ENCODE data around the gene KCTD11. TPM values are rescaled to one million over a fixed set of nuclear protein-coding genes. Genes with fewer than 3 reads are reported as not detected.

KCTD11 gene
- total and polyA plus RNA-seq, 2 of the 13 experiments (the other 11 are each of a cell fraction or from before 2014, with no cell fraction given) = 1.6 to 2.6 TPM

GRCh38 chr17:7355053-7355452 is 3.1 kb downstream of the KCTD11 start, which contains the start of gene TMEM95:
Gene TMEM95, plus strand, starts transcription at chr17:7355156. Its CDS starts 49 bp downstream, at chr17:7355205.
- CTCF ChIA-PET (ENCODE audit: low intra/inter-chr PET ratio, low total read pairs) = interaction anchor here (2.0 kb wide), 1 partner anchor 82 kb away, joined by 11 read pairs; no protein-coding TSS in a partner anchor
- no peak for FAIRE-seq
- Histone ChIP-seq H3K4me3 (replicated peaks in 1 of 3; ENCODE audit: insufficient read depth in 1 of 3, low read depth in 2 of 3, low read length in 3 of 3) (no peak within 1 kb of the TSS), H3K36me3 (replicated peaks in 1 of 2; ENCODE audit: control insufficient read depth in 1 of 2, insufficient read depth in 2 of 2, low read length in 2 of 2) (no peaks in the 10 kb centered on the region), H3K27me3 (ENCODE audit: control insufficient read depth in 1 of 2, insufficient read depth in 2 of 2, low read length in 2 of 2) (peaks cover 0 to 11% of the 10 kb centered on the region in 2 experiments; a peak in 2 of 5 replicates), H3K27ac (ENCODE audit: extremely low read length, insufficient read depth, low read length) (no peak within 1 kb of the TSS), H3K4me2 (ENCODE audit: low read depth, low read length) (no peak within 1 kb of the TSS), H2AFZ (ENCODE audit: low read length) (no peak within 1 kb of the TSS), H3K9ac (ENCODE audit: insufficient read depth, low read depth, low read length) (no peak within 1 kb of the TSS), H4K20me1 (ENCODE audit: insufficient read depth, low read length) (no peaks in the 10 kb centered on the region), H3K4me1 (ENCODE audit: insufficient read depth, low read length) (peaks cover 26% of the 10 kb centered on the region), H3K79me2 (ENCODE audit: insufficient read depth, low read length) (no peaks in the 10 kb centered on the region), H3K9me3 (ENCODE audit: low read length) (no peaks in the 10 kb centered on the region)
- TF ChIP-seq NCOA1 (CRISPR knock-in tag; IDR thresholded peaks at IDR 0.05) (no peak), ZNF687 (CRISPR knock-in tag; IDR thresholded peaks at IDR 0.05) (peak; percentile 18; the same call in 1 of the 2 replicates), ZBTB33 (CRISPR knock-in tag; IDR thresholded peaks at IDR 0.05) (0 out of 2 replicates have a peak, but pooled peaks have one; percentile 29)
- BruUV-seq (replicated peaks) = no TSS peak
- 23% methylated on average over 6 of the region's 10 CpGs for WGBS (ENCODE audit: low lambda C conversion rate)
- POLR2A ChIA-PET = interaction anchor here (1.0 to 7.0 kb wide), 4 partner anchors 26 to 130 kb away, joined by 4 to 44 read pairs (median 6); partner anchors contain the start of genes CHRNB1, NEURL4, POLR2A and TMEM256
- in situ Hi-C loops (cut with HindIII; ENCODE audit: extremely low pct_ligation_motif_present, low pct_unique_long_range_greater_than_20kb) (loop anchor here (5.0 kb wide), 1 partner anchor 82 kb away; the partner anchor contains the start of genes FGF11 and TMEM102), intact Hi-C loops (cut with micrococcal nuclease; ENCODE audit: unreplicated experiment) (loop anchor here (5.0 to 10.0 kb wide), 4 partner anchors 47 to 210 kb away; partner anchors contain the start of genes POLR2A, SENP3, SLC35G6 and TMEM256)
- no peak for ATAC-seq
- DNase-seq (ENCODE audit: low spot score) = no peak
